HepG2 (cell line): ENCODE results near the gene VAMP8. TPM values are rescaled to one million over a fixed set of nuclear protein-coding genes. Genes with fewer than 3 reads are reported as not detected.

Experiments
- BATF2 ChIP-seq: sonication (generic); formaldehyde crosslinking; IDR thresholded peaks from 2 replicates; pipeline ENCODE4 v1.8.0; 2022; ENCODE audit warnings: mild to moderate bottlenecking, missing genetic modification reagents, moderate library complexity
- CCDC6 ChIP-seq: sonication (generic); formaldehyde crosslinking; IDR thresholded peaks from 2 replicates; pipeline ENCODE4 v1.8.1; 2022; ENCODE audit warnings: mild to moderate bottlenecking, missing genetic modification reagents, moderate library complexity
- CHD2 ChIP-seq: IDR thresholded peaks from 2 replicates; pipeline ENCODE4 v1.6.1; 2011; ENCODE audit warnings: low read depth, low read length, improper control_type of control experiment
- HDAC2 ChIP-seq: sonication (generic); formaldehyde crosslinking; IDR thresholded peaks from 2 replicates; pipeline ENCODE4 v1.4.0; 2020; ENCODE audit warnings: missing genetic modification reagents
- POLR2AphosphoS2 ChIP-seq: IDR thresholded peaks from 2 replicates; pipeline ENCODE4 v1.6.1; 2011; ENCODE audit warnings: low read depth, low read length, improper control_type of control experiment
- PTBP1 ChIP-seq: fragments of 200-400 bp; formaldehyde crosslinking; IDR thresholded peaks from 2 replicates; pipeline ENCODE4 v1.6.1; 2018; ENCODE audit warnings: low read length, low read depth; ENCODE audit not compliant: poor library complexity, severe bottlenecking
- SALL1 ChIP-seq: sonication (generic); formaldehyde crosslinking; IDR thresholded peaks from 2 replicates; pipeline ENCODE4 v1.8.0; 2022; ENCODE audit warnings: mild to moderate bottlenecking, missing genetic modification reagents
- TFDP2 ChIP-seq: sonication (generic); formaldehyde crosslinking; IDR thresholded peaks from 2 replicates; pipeline ENCODE4 v1.4.0; 2020; ENCODE audit warnings: missing genetic modification reagents
- YY1 ChIP-seq: IDR thresholded peaks from 2 replicates; pipeline ENCODE4 v1.6.1; 2011; ENCODE audit warnings: low read length, low read depth, moderate library complexity, mild to moderate bottlenecking; ENCODE audit not compliant: insufficient read depth, insufficient replicate concordance
- ZBTB34 ChIP-seq: sonication (generic); formaldehyde crosslinking; IDR thresholded peaks from 2 replicates; pipeline ENCODE4 v1.8.0; 2022; ENCODE audit warnings: mild to moderate bottlenecking, missing genetic modification reagents
- ZBTB49 ChIP-seq: sonication (generic); formaldehyde crosslinking; IDR thresholded peaks from 2 replicates; pipeline ENCODE4 v1.4.0; 2020; ENCODE audit warnings: missing genetic modification reagents, borderline replicate concordance
- ZFP90 ChIP-seq: sonication (generic); formaldehyde crosslinking; IDR thresholded peaks from 2 replicates; pipeline ENCODE4 v1.8.0; 2022; ENCODE audit warnings: missing genetic modification reagents, mild to moderate bottlenecking, inconsistent platforms, borderline replicate concordance
- ZNF136 ChIP-seq: sonication (generic); formaldehyde crosslinking; IDR thresholded peaks from 2 replicates; pipeline ENCODE4 v1.8.1; 2022; ENCODE audit warnings: low read depth, mild to moderate bottlenecking, moderate library complexity, missing genetic modification reagents
- ZNF335 ChIP-seq: sonication (generic); formaldehyde crosslinking; IDR thresholded peaks from 2 replicates; pipeline ENCODE4 v1.4.0; 2020; ENCODE audit warnings: missing genetic modification reagents
- ZNF354B ChIP-seq: sonication (generic); formaldehyde crosslinking; IDR thresholded peaks from 2 replicates; pipeline ENCODE4 v1.8.0; 2022; ENCODE audit warnings: mild to moderate bottlenecking, missing genetic modification reagents
- ZNF703 ChIP-seq: sonication (generic); formaldehyde crosslinking; IDR thresholded peaks from 2 replicates; pipeline ENCODE4 v1.5.1; 2020; ENCODE audit warnings: missing genetic modification reagents, mild to moderate bottlenecking, moderate library complexity, borderline replicate concordance
- ZNF878 ChIP-seq: sonication (generic); formaldehyde crosslinking; IDR thresholded peaks from 2 replicates; pipeline ENCODE4 v1.8.1; 2023; ENCODE audit warnings: mild to moderate bottlenecking, missing genetic modification reagents, moderate library complexity
- polyA plus RNA-seq, 8 experiments: library from polyadenylated mRNA; depleted of rRNA in 3 of 8; stranded (reverse) in 7 of 8; unstranded in 1 of 8; fragments of >200 nt; fragmentation: Illumina TruSeq in 4 of 8; extraction: Trizol in 4 of 8; gene quantifications; 2 replicates each; pipeline versions ENCODE4 v1.2.1 to v1.2.3, GENCODE V29; 2011 to 2016; ENCODE audit warnings: low read depth in 4 of 8, missing spikeins in 1 of 8, mixed read lengths in 1 of 8; ENCODE audit not compliant: insufficient read depth in 1 of 8
- total RNA-seq, 5 experiments: library from RNA; depleted of rRNA; stranded (reverse); fragments of >200 nt; fragmentation: Illumina TruSeq; extraction: Trizol; gene quantifications; 2 replicates each; pipeline ENCODE4 v1.2.3, GENCODE V29; 2016; ENCODE audit warnings: low read depth in 1 of 5

VAMP8 gene
- total and polyA plus RNA-seq, 2 of the 13 experiments (the other 11 are each of a cell fraction or from before 2014, with no cell fraction given), result 83.3 to 157 TPM

- TF ChIP-seq ZNF703 (CRISPR knock-in tag), result no peak; the same call in 1 of the 2 replicates
- no peak; the same call in 1 of the 2 replicates for TF ChIP-seq ZNF354B (CRISPR knock-in tag)
- TF ChIP-seq ZNF136, result no peak; the same call in 1 of the 2 replicates
- peak; percentile 73 for TF ChIP-seq SALL1
- TF ChIP-seq YY1, result peak; percentile 94
- TF ChIP-seq POLR2AphosphoS2, result no peak
- TF ChIP-seq BATF2, result no peak
- no peak for TF ChIP-seq ZNF878 (CRISPR knock-in tag)
- TF ChIP-seq TFDP2 (CRISPR knock-in tag), result peak; percentile 59
- TF ChIP-seq CHD2, result no peak
- TF ChIP-seq HDAC2 (CRISPR knock-in tag), result no peak
- 0 out of 2 replicates have a peak, but pooled peaks have one; percentile 16 for TF ChIP-seq ZNF335 (CRISPR knock-in tag)
- TF ChIP-seq ZBTB49, result no peak
- peak; percentile 81 for TF ChIP-seq CCDC6 (CRISPR knock-in tag)
- 0 out of 2 replicates have a peak, but pooled peaks have one; percentile 63 for TF ChIP-seq ZFP90 (CRISPR knock-in tag)
- peak; percentile 38 for TF ChIP-seq PTBP1
- no peak for TF ChIP-seq ZBTB34 (CRISPR knock-in tag)
Measured at GRCh38 chr2:85595301-85596025, 18.1 kb downstream of the VAMP8 start, which contains the start of gene RNF181 (continued).
